Right lobe of liver (tissue), 4 donors: ENCODE results near the gene RAP1GDS1.

Experiments
- POLR2A ChIP-seq: fragments of 450-650 bp; IDR thresholded peaks from one replicate; pipeline ENCODE4 v1.6.1; 2017; ENCODE audit warnings: antibody characterized with exemption, mild to moderate bottlenecking
- TF ChIP-seq, protein P1 (sequence below), 4 donors: fragments of 200-600 bp in 3 of 4; fragments of 450-650 bp in 1 of 4; IDR thresholded peaks; one replicate each; pipeline versions ENCODE4 v1.5.1 to v1.8.0; 2016 to 2022; ENCODE audit warnings: antibody characterized with exemption in 4 of 4, mild to moderate bottlenecking in 2 of 4
- donor health status: DM: no; HTN: no; CAD: no.
- donor health status: DM: no; HTN: no; CAD: no.
- donor health status: DM: no; HTN: yes; CAD: no.

DNA sequence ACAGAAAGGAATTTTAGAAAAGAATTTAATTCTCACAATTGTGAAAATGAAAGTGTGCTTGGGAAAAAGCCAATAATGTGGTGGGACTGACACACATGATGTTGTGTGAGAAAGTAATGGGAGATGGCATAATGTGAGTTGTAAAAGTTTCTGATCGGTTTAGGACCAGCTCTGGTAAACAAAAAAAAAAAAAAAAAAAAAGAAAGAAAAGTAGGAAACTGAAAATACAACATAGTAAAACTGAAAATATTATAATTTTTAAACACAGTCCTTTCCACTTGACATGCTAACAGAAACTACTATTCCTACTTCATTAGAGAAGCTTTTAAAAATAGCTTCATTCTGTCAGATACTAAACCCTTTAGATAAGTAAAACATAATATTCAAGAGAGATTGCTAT lies 28.2 kb downstream of the RAP1GDS1 start:
- TF ChIP-seq, protein P1, sequence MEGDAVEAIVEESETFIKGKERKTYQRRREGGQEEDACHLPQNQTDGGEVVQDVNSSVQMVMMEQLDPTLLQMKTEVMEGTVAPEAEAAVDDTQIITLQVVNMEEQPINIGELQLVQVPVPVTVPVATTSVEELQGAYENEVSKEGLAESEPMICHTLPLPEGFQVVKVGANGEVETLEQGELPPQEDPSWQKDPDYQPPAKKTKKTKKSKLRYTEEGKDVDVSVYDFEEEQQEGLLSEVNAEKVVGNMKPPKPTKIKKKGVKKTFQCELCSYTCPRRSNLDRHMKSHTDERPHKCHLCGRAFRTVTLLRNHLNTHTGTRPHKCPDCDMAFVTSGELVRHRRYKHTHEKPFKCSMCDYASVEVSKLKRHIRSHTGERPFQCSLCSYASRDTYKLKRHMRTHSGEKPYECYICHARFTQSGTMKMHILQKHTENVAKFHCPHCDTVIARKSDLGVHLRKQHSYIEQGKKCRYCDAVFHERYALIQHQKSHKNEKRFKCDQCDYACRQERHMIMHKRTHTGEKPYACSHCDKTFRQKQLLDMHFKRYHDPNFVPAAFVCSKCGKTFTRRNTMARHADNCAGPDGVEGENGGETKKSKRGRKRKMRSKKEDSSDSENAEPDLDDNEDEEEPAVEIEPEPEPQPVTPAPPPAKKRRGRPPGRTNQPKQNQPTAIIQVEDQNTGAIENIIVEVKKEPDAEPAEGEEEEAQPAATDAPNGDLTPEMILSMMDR (IDR thresholded peaks at IDR 0.05), result no peak
- TF ChIP-seq POLR2A, result no peak
